H1 (cell line): Measurements from ENCODE around the gene RALGDS. TPM values are rescaled to one million over a fixed set of nuclear protein-coding genes. Genes with fewer than 3 reads are reported as not detected.

Source experiments
- CTCF ChIA-PET: fragments of 300-600 bp; sonication (Branson Sonifier 250); formaldehyde crosslinking; loops from one replicate; lab custom pipeline; 2021; ENCODE audit not compliant: partially characterized antibody; lab: Charles Lee
- POLR2A ChIA-PET: fragments of 300-600 bp; sonication (Branson Sonifier 250); formaldehyde crosslinking; loops from one replicate; lab custom pipeline; 2021; ENCODE audit warnings: inconsistent platforms; ENCODE audit not compliant: partially characterized antibody; lab: Charles Lee
- DNase-seq, 2 experiments: peaks; one replicate each; pipeline versions ENCODE4 v3.0.0 to v3.0.0-alpha.2; 2010 to 2022; ENCODE audit warnings: low spot score in 2 of 2, low read depth in 1 of 2, mixed read lengths in 1 of 2
- FAIRE-seq: peaks from 2 replicates; lab custom pipeline; 2011; peaks lifted over from hg19 to GRCh38; lab: Jason Lieb, UNC
- H2AFZ ChIP-seq: 2 replicates; pipeline ENCODE4 v1.8.1; 2012; ENCODE audit warnings: low read length, inconsistent platforms
- H2AK5ac ChIP-seq: 2 replicates; pipeline ENCODE4 v1.6.1; 2013; ENCODE audit warnings: low read depth, low read length
- H2BK120ac ChIP-seq: replicated peaks from 2 replicates; pipeline ENCODE3; 2013; ENCODE audit warnings: low read depth, low read length, inconsistent platforms
- H2BK12ac ChIP-seq: 2 replicates; pipeline ENCODE4 v1.6.1; 2013; ENCODE audit warnings: low read depth, low read length
- H2BK15ac ChIP-seq: 2 replicates; pipeline ENCODE4 v1.6.1; 2013; ENCODE audit warnings: low read length
- H2BK20ac ChIP-seq: 2 replicates; pipeline ENCODE4 v1.6.1; 2013; ENCODE audit warnings: low read length
- H2BK5ac ChIP-seq: 2 replicates; pipeline ENCODE4 v1.6.1; 2013; ENCODE audit warnings: low read depth, low read length
- H3K14ac ChIP-seq: 2 replicates; pipeline ENCODE4 v1.6.1; 2013; ENCODE audit warnings: inconsistent platforms; ENCODE audit not compliant: insufficient read length
- H3K18ac ChIP-seq: 2 replicates; pipeline ENCODE4 v1.6.1; 2013; ENCODE audit warnings: low read length; ENCODE audit errors: extremely low read depth
- H3K23ac ChIP-seq: 2 replicates; pipeline ENCODE4 v1.6.1; 2013; ENCODE audit warnings: inconsistent platforms; ENCODE audit not compliant: insufficient read length
- H3K23me2 ChIP-seq: 2 replicates; pipeline ENCODE4 v1.6.1; 2013; ENCODE audit warnings: low read depth, low read length
- H3K27ac ChIP-seq: 2 replicates; pipeline ENCODE4 v1.6.1; 2011; ENCODE audit warnings: low read depth, low read length, inconsistent platforms
- H3K27me3 ChIP-seq, 4 experiments: replicated peaks in 1 of 4; 1 replicate in 1 of 4; 2 replicates in 3 of 4; pipeline versions ENCODE4 v1.6.1 to v1.8.1; 2011 to 2013; ENCODE audit warnings: low read length in 3 of 4, mild to moderate bottlenecking in 3 of 4, inconsistent platforms in 2 of 4, mixed read lengths in 2 of 4, moderate library complexity in 1 of 4; ENCODE audit not compliant: control insufficient read depth in 3 of 4, insufficient read depth in 3 of 4; ENCODE audit errors: extremely low read depth in 1 of 4
- H3K36me3 ChIP-seq, 4 experiments: 2 replicates each; pipeline versions ENCODE4 v1.6.1 to v1.8.1; 2011 to 2013; ENCODE audit warnings: mild to moderate bottlenecking in 4 of 4, low read length in 3 of 4, moderate library complexity in 2 of 4, control low read depth in 1 of 4, inconsistent platforms in 1 of 4; ENCODE audit not compliant: insufficient read depth in 4 of 4, control insufficient read depth in 2 of 4
- H3K4ac ChIP-seq: replicated peaks from 2 replicates; pipeline ENCODE3; 2013; ENCODE audit warnings: low read length, low read depth, mixed read lengths, inconsistent platforms; ENCODE audit not compliant: insufficient read length
- H3K4me1 ChIP-seq, 4 experiments: replicated peaks in 1 of 4; 1 replicate in 1 of 4; 2 replicates in 3 of 4; pipeline versions ENCODE4 v1.6.1 to v1.8.1; 2011 to 2013; ENCODE audit warnings: low read length in 3 of 4, inconsistent platforms in 2 of 4, mixed read lengths in 1 of 4; ENCODE audit not compliant: insufficient read depth in 4 of 4, control insufficient read depth in 3 of 4
- H3K4me2 ChIP-seq, 2 experiments: 2 replicates each; pipeline versions ENCODE4 v1.6.1 to v1.8.1; 2011 to 2013; ENCODE audit warnings: low read depth in 2 of 2, low read length in 2 of 2, control low read depth in 1 of 2, inconsistent platforms in 1 of 2, mild to moderate bottlenecking in 1 of 2; ENCODE audit not compliant: insufficient read depth in 1 of 2
- H3K4me3 ChIP-seq, 4 experiments: fragments of 200-600, 300-600 bp in 1 of 4; sonication (generic), shearing (Covaris generic), sonication (Bioruptor Twin) in 1 of 4; 2 replicates each; pipeline versions ENCODE4 v1.5.1 to v1.8.1; 2011 to 2016; ENCODE audit warnings: low read length in 4 of 4, low read depth in 3 of 4, control low read depth in 2 of 4, inconsistent platforms in 2 of 4, mild to moderate bottlenecking in 2 of 4, mixed read lengths in 1 of 4, moderate library complexity in 1 of 4; ENCODE audit not compliant: insufficient read depth in 2 of 4; ENCODE audit errors: extremely low read depth in 1 of 4
- H3K56ac ChIP-seq: replicated peaks from 2 replicates; pipeline ENCODE3; 2013; ENCODE audit warnings: low read depth, mild to moderate bottlenecking, mixed read lengths, low read length, inconsistent platforms; ENCODE audit not compliant: insufficient read length
- H3K79me1 ChIP-seq: 2 replicates; pipeline ENCODE4 v1.6.1; 2013; ENCODE audit warnings: low read depth, low read length, control low read depth
- H3K79me2 ChIP-seq, 2 experiments: 2 replicates each; pipeline versions ENCODE4 v1.6.1 to v1.8.1; 2012 to 2013; ENCODE audit warnings: low read length in 2 of 2, mild to moderate bottlenecking in 2 of 2, inconsistent platforms in 1 of 2; ENCODE audit not compliant: insufficient read depth in 2 of 2, control insufficient read depth in 1 of 2
- H3K9ac ChIP-seq, 4 experiments: replicated peaks in 1 of 4; 1 replicate in 1 of 4; 2 replicates in 3 of 4; pipeline versions ENCODE4 v1.6.1 to v1.8.1; 2011 to 2013; ENCODE audit warnings: low read depth in 3 of 4, low read length in 3 of 4, control low read depth in 2 of 4, mild to moderate bottlenecking in 2 of 4, moderate library complexity in 2 of 4, inconsistent platforms in 1 of 4; ENCODE audit errors: extremely low read depth in 1 of 4
- H3K9me3 ChIP-seq, 2 experiments: 2 replicates each; pipeline versions ENCODE4 v1.6.1 to v1.8.1; 2012 to 2013; ENCODE audit warnings: mild to moderate bottlenecking in 2 of 2, moderate library complexity in 2 of 2, control low read depth in 1 of 2, inconsistent platforms in 1 of 2, low read depth in 1 of 2, low read length in 1 of 2, mixed read lengths in 1 of 2; ENCODE audit not compliant: insufficient read depth in 2 of 2
- H4K20me1 ChIP-seq, 2 experiments: replicated peaks in 1 of 2; 2 replicates each; pipeline versions ENCODE3 to v1.8.1; 2011 to 2013; ENCODE audit warnings: inconsistent platforms in 2 of 2, low read length in 2 of 2, mild to moderate bottlenecking in 1 of 2; ENCODE audit not compliant: insufficient read depth in 2 of 2, control insufficient read depth in 1 of 2
- H4K5ac ChIP-seq: 2 replicates; pipeline ENCODE4 v1.6.1; 2013; ENCODE audit warnings: low read length, low read depth, mixed read lengths, inconsistent platforms; ENCODE audit not compliant: insufficient read length
- H4K8ac ChIP-seq: 2 replicates; pipeline ENCODE4 v1.8.0; 2013; ENCODE audit warnings: mild to moderate bottlenecking, moderate library complexity, low read length, inconsistent platforms; ENCODE audit not compliant: insufficient read depth; ENCODE audit errors: extremely low read depth
- H4K91ac ChIP-seq: replicated peaks from 2 replicates; pipeline ENCODE3; 2013; ENCODE audit warnings: low read length, mixed read lengths, inconsistent platforms; ENCODE audit not compliant: insufficient read length
- CBX5 ChIP-seq: fragments of 300-800, 300-1000 bp; sonication (generic); IDR thresholded peaks from 2 replicates; pipeline ENCODE4 v1.7.1; 2016; ENCODE audit warnings: antibody characterized with exemption, low read length, low read depth
- CEBPB ChIP-seq: IDR thresholded peaks from 2 replicates; pipeline ENCODE4 v1.6.1; 2012; ENCODE audit warnings: low read depth, low read length
- JUND ChIP-seq: IDR thresholded peaks from 2 replicates; pipeline ENCODE4 v1.6.1; 2011; ENCODE audit warnings: mild to moderate bottlenecking, improper control_type of control experiment, low read length
- POLR2AphosphoS5 ChIP-seq: IDR thresholded peaks from 2 replicates; pipeline ENCODE4 v1.6.1; 2011; ENCODE audit warnings: low read depth, low read length
- RAD21 ChIP-seq, 2 experiments: IDR thresholded peaks in 1 of 2; conservative IDR thresholded peaks in 1 of 2; 2 replicates each; pipeline ENCODE4 v1.6.1; 2011; ENCODE audit warnings: low read depth in 2 of 2, low read length in 2 of 2, improper control_type of control experiment in 1 of 2, inconsistent platforms in 1 of 2, mild to moderate bottlenecking in 1 of 2, moderate library complexity in 1 of 2
- RBBP5 ChIP-seq: IDR thresholded peaks from 2 replicates; pipeline ENCODE4 v1.7.1; 2012; ENCODE audit warnings: low read depth, mild to moderate bottlenecking, inconsistent platforms, low read length, moderate library complexity, borderline replicate concordance
- RFX5 ChIP-seq: IDR thresholded peaks from 2 replicates; pipeline ENCODE4 v1.6.1; 2011; ENCODE audit warnings: low read depth, low read length, improper control_type of control experiment, borderline replicate concordance
- RXRA ChIP-seq: IDR thresholded peaks from 2 replicates; pipeline ENCODE4 v1.6.1; 2011; ENCODE audit warnings: low read depth, mild to moderate bottlenecking, low read length, moderate library complexity; ENCODE audit not compliant: insufficient read depth
- SP1 ChIP-seq: IDR thresholded peaks from 2 replicates; pipeline ENCODE4 v1.6.1; 2011; ENCODE audit warnings: low read depth, low read length
- SRF ChIP-seq: IDR thresholded peaks from 2 replicates; pipeline ENCODE4 v1.6.1; 2011; ENCODE audit warnings: mild to moderate bottlenecking, low read depth, low read length, moderate library complexity
- WGBS, 2 experiments: shearing (Covaris generic) in 1 of 2; methylation state at CpG; one replicate each; pipeline versions ENCODE4 v1.1.6 to v1.1.7; 2013 to 2015; ENCODE audit warnings: low lambda C conversion rate in 2 of 2, mixed read lengths in 2 of 2, inconsistent platforms in 1 of 2, low coverage in 1 of 2, missing lambda C conversion rate in 1 of 2; ENCODE audit not compliant: insufficient replicate concordance in 2 of 2, insufficient coverage in 1 of 2, insufficient read length in 1 of 2; ENCODE audit errors: extremely low coverage in 1 of 2, missing lambda C conversion rate in 1 of 2; 5-methylcytosine and 5-hydroxymethylcytosine counted together
- polyA plus RNA-seq, 7 experiments: library from polyadenylated mRNA; depleted of rRNA in 3 of 7; stranded (reverse) in 5 of 7; unstranded in 2 of 7; fragments of >200 nt in 5 of 7; fragments of 200-250 nt in 2 of 7; gene quantifications; 1 replicate in 5 of 7; 2 replicates in 1 of 7; 4 replicates in 1 of 7; pipeline versions ENCODE4 v1.2.1 to v1.2.3, GENCODE V29; 2011 to 2013; ENCODE audit warnings: missing spikeins in 2 of 7, mixed read lengths in 2 of 7
- total RNA-seq: library from RNA; stranded (reverse); fragmentation: NEBNext Ultra II Directional; extraction: Animal tissue kit (Norgen Biotek cat#: 25700); gene quantifications from 2 replicates; pipeline ENCODE4 v1.2.1, GENCODE V29; 2021
- TF ChIP-seq, protein P1 (sequence below): IDR thresholded peaks from 2 replicates; pipeline ENCODE4 v1.6.1; 2012; ENCODE audit warnings: inconsistent platforms

The RALGDS gene
- total and polyA plus RNA-seq, 2 of the 8 experiments (the other 6 are each of a cell fraction or from before 2014, with no cell fraction given) = 14.5 to 25.5 TPM

DNA sequence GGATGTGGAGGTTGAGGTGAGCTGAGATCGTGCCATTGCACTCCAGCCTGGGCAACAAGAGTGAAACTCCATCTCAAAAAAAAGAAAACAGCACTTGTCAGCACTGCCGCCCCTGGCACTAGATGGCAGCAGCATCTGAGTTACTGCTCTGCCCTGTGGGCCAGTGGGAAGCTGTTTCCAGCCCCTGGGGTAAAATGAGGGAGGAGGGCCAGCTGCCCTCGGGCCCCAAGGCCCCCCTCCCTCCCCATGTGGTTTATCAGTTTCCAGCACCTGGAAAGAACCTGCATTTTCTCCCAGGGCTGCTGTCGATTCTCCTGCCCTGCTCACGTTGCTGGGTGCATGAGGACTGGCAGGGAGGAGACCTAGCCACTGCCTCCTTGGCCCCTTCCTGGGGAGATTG is 72.4 kb downstream of the RALGDS start:
- 76% methylated on average over 5 of the region's 5 CpGs; no CpG with 5 or more reads in 1 of the 2 experiments for WGBS, 2 experiments
- Histone ChIP-seq H4K20me1 (peaks cover 0 to 17% of the 10 kb centered on the region in 2 experiments), H3K36me3 (peaks cover 14 to 45% (median 39%) of the 10 kb centered on the region in 4 experiments; a peak in 6 of 8 replicates)
- TF ChIP-seq RBBP5 (no peak), SP1 (no peak), SRF (no peak), RAD21 (IDR thresholded peaks at IDR 0.05 in 1 of 2, conservative IDR thresholded peaks at IDR 0.05 in 1 of 2; ENCODE audit: low read depth in 2 of 2, low read length in 2 of 2) (peak; percentile 44 to 65), CBX5 (no peak), JUND (no peak), CEBPB (no peak), RFX5 (no peak), POLR2AphosphoS5 (no peak), RXRA (no peak)
- TF ChIP-seq, protein P1, sequence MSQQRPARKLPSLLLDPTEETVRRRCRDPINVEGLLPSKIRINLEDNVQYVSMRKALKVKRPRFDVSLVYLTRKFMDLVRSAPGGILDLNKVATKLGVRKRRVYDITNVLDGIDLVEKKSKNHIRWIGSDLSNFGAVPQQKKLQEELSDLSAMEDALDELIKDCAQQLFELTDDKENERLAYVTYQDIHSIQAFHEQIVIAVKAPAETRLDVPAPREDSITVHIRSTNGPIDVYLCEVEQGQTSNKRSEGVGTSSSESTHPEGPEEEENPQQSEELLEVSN = no peak

More for the DNA sequence above, 72.4 kb downstream of the RALGDS start:
- Histone ChIP-seq H3K4me2 (no peak overlapping the region), H3K23ac (no peak overlapping the region), H2AK5ac (no peak overlapping the region), H4K91ac (no peak overlapping the region), H3K27ac (no peak overlapping the region), H2BK120ac (no peak overlapping the region), H3K27me3 (no peaks in the 10 kb centered on the region), H4K8ac (no peak overlapping the region), H2BK15ac (no peak overlapping the region), H3K9ac (no peak overlapping the region), H3K9me3 (no peaks in the 10 kb centered on the region), H3K4ac (no peak overlapping the region), H2BK12ac (no peak overlapping the region), H3K4me1 (no peaks in the 10 kb centered on the region), H3K14ac (no peak overlapping the region), H2BK20ac (no peak overlapping the region), H3K79me2 (no peaks in the 10 kb centered on the region), H4K5ac (no peak overlapping the region), H2AFZ (no peak overlapping the region), H3K56ac (no peak overlapping the region), H3K18ac (no peak overlapping the region), H2BK5ac (no peak overlapping the region), H3K79me1 (peaks cover 2% of the 10 kb centered on the region; the same call in 1 of the 2 replicates), H3K4me3 (no peak overlapping the region), H3K23me2 (no peaks in the 10 kb centered on the region)
- ChIA-PET CTCF (interaction anchor here (0.6 to 4.2 kb wide), 22 partner anchors 10 to 1784 kb away, joined by 3 to 21 read pairs (median 4); partner anchors contain the start of gene GTF3C5), POLR2A (interaction anchor here (0.6 to 1.6 kb wide), 4 partner anchors 12 to 412 kb away, joined by 3 to 4 read pairs (median 4); no protein-coding TSS in a partner anchor)
- no peak for FAIRE-seq
- no peak for DNase-seq
